GM19372 (cell line): ENCODE results near the gene CAMSAP1.

Source experiments
- ATAC-seq: cut with Tn5 transposase; IDR thresholded peaks from one replicate; pipeline ENCODE4 v1.9.1; 2021; ENCODE audit warnings: mild to moderate bottlenecking, low read depth, moderate library complexity; ENCODE audit not compliant: unreplicated experiment

The CAMSAP1 gene

GRCh38 chr9:135780626-135781025 is 126.7 kb downstream of the CAMSAP1 start:
- no peak for ATAC-seq

GRCh38 chr9:135780086-135780485 is 127.3 kb downstream of the CAMSAP1 start:
- no peak for ATAC-seq

GRCh38 chr9:135779571-135779970 is 127.8 kb downstream of the CAMSAP1 start:
- no peak for ATAC-seq

GRCh38 chr9:135778421-135778820 is 128.9 kb downstream of the CAMSAP1 start:
- ATAC-seq, result no peak

- ATAC-seq, result no peak
Observed at GRCh38 chr9:135777623-135778177, 129.6 kb downstream of the CAMSAP1 start.

DNA sequence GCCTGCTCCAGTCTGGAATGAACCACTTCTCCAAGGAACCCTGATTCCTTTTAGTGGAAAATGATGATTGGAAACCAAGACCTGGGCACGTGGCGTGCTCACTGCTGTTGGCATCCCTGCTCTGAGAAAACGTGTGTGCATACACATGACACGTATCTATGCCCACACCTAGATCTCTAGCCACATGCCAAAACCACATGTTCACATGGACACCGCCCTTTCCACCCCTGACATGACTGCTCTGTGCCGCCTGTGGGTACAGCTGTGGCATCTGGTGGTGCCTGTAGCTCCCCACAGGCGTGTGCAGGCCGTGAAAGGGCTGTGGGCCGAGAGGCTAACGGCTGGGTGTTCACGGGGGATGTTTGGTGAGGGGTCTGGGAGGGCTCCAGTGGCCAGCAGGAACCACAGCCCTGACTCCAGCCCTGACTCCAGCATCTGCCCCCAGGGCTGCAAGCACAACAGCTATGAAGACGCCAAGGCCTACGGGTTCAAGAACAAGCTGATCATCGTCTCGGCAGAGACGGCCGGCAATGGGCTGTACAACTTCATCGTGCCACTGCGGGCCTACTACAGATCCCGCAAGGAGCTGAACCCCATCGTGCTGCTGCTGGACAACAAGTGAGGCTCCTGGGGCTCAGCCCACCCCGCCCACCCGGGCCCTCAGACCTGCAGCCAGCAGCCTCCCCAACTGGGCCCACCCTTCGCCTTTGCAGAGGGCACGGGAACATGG is 130.3 kb downstream of the CAMSAP1 start:
- ATAC-seq, result no peak

GRCh38 chr9:135775911-135776310 is 131.4 kb downstream of the CAMSAP1 start:
- ATAC-seq, result no peak

GRCh38 chr9:135774794-135775525 is 132.4 kb downstream of the CAMSAP1 start:
- ATAC-seq, result no peak

DNA sequence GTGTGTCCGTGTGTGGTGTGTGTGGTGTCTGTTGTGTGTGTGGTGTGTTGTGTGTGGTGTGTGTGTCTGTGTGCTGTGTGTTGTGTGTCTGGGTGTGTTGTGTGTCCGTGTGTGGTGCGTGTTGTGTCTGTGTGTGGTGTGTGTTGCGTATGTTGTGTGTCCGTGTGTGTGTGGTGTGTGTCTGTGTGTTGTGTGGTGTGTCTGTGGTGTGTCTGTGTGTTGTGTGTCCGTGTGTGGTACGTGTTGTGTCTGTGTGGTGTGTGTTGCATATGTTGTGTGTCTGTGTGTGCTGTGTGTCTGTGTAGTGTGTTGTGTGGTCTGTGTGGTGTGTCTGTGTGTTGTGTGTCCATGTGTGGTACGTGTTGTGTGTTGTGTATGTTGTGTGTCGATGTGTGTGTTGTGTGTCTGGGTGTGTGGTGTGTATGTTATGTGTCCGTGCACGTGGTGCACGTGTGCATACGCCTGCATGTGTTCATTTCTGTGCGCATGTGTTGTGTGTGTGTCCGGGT is 133.1 kb downstream of the CAMSAP1 start:
- ATAC-seq, result no peak

DNA sequence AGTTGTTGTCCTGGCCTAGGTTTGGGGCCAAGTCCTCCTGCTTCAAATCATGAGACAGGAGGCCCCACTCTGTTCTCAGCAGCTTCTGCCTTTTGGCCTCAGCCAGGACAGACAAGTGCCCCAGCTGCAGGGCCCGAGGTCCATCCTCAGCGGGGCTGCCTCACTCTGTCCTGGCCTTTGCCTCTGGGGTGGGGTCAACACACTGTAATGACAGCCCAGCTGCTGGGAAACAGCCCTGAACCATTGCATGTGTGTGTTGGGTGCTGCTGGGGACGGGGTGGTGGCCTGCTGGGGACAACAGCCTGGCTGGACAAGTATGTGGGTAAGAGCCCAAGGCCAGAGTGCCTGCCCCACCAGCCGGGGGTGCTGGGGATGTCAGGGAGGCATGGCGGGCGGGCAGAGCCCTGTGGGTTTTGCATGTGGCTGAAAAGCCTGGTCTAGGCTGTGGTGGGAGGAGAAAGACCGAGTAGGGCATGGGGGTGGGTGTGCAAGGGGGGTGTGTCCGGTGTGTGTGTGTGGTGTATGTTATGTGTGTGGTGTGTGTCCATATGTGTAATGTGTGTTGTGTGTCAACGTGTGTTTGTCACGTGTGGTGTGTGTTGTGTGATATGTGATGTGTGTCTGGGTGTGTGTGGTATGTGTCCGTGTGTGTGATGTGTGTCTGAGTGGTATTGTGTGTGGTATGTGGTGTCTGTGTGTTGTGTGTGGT is 133.7 kb downstream of the CAMSAP1 start:
- no peak for ATAC-seq

DNA sequence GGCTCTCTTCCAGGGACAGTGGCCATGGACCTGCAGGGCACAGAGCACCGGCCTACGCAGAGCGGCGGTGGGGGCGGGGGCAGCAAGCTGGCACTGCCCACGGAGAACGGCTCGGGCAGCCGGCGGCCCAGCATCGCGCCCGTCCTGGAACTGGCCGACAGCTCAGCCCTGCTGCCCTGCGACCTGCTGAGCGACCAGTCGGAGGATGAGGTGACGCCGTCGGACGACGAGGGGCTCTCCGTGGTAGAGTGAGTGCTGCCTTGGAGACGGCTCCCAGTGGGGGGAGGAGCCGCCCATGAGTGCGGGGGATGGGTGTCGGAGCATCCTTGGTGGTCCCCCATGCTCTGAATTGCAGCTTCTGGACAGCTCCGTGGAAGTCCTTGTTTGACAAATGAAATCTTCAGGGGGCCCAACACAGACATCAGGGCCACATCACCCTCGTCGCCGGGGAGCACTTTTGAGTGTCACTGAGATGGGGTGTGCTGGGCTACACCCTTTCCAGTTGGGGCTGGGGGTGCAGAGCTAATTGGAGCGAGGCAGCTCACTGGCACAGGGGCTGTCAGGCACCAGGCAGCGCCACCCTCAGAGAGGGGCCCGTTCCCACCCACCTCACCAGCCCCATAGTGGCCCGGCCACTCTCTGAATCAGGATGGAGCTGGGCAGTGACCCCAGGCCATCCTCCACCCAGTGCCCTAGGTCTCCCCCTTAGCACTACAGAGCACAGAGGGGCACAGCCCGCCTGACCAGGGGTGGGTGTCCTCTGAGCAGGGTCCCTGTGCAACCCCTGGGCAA is 134.4 kb downstream of the CAMSAP1 start:
- no peak for ATAC-seq

GRCh38 chr9:135772056-135772646 is 135.2 kb downstream of the CAMSAP1 start:
- ATAC-seq, result no peak

DNA sequence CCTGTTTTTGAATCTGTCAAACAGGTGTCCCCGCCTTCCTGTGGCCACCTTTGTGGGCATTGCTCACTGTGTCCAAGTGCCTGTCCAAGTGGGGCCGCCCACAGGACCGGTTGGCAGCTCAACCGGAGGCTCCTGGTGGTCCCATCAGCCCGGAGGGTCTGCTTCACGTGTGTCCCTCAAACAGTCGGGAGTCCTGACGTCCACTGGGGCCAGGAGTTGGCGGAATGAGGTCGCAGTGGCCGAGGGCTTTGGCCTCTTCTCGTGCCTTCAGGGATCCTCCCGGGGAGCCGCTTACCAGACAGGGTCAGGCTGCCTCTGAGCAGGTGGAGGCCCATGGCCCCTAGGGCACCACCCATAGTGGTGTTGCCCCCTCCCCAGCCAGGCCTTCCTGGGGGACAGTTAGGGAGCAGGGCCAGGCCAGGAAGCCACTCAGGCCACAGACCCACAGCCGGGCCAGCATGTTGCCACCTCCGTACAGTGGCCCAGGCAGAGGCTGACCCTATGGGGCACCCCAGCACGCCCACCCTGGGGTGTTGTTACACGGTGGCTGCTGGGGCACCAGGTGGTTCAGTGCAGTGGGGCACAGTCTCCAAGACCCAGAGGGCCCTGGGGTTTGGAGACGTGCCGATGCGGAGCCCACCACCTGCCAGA is 135.8 kb downstream of the CAMSAP1 start:
- no peak for ATAC-seq

DNA sequence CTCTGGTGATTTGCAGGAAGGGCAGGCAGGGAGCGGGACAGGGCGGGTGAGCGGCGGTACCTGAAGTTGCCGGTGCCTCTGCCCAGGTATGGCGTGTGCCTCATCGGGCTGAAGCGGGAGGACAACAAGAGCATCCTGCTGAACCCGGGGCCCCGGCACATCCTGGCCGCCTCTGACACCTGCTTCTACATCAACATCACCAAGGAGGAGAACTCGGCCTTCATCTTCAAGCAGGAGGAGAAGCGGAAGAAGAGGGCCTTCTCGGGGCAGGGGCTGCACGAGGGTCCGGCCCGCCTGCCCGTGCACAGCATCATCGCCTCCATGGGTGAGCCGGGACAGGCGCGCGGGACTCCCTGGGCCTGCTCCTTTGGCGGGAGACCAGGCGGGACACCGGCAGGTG is 136.6 kb downstream of the CAMSAP1 start:
- ATAC-seq, result no peak

DNA sequence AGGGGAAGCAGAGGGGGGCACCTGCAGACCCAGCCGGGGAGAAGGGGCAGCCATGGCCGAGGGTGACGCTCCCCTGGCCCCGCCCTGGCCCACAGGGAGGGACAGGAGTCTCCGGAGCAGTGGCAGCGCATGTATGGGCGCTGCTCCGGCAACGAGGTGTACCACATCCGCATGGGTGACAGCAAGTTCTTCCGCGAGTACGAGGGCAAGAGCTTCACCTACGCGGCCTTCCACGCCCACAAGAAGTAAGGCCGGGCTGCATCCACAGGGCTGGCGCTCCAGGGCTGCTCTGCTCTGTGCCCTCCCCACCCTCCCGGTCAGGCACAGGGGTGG is 137.2 kb downstream of the CAMSAP1 start:
- ATAC-seq, result no peak

GRCh38 chr9:135769489-135770202 is 137.7 kb downstream of the CAMSAP1 start:
- ATAC-seq, result no peak

DNA sequence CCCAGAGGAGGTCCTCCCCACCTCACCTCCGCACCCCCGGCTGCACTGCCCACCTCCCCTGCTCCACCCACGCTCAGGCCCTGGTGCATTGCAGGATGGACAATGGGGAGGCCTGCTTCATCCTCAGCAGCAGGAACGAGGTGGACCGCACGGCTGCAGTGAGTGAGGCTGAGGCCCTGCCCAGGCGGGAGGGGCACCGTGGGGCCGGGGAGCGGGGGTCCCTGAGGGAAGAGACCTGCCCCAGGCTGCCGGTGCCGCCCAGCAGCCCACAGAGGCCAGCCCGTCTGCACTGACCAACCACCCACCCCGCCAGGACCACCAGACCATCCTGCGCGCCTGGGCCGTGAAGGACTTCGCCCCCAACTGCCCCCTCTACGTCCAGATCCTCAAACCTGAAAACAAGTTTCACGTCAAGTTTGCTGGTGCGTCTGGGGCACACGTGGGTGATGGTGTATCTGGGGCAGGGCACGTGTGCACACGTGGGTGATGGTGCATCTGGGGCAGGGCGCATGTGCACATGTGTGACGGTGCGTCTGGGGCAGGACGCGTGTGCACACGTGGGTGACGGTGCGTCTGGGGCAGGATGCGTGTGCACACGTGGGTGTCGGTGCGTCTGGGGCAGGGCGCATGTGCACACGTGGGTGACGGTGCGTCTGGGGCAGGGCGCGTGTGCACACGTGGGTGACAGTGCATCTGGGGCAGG is 138.7 kb downstream of the CAMSAP1 start:
- no peak for ATAC-seq

GRCh38 chr9:135766707-135767106 is 140.6 kb downstream of the CAMSAP1 start:
- ATAC-seq, result no peak
